ENCODE results near the gene AP5S1. TPM values are rescaled to one million over a fixed set of nuclear protein-coding genes. Genes with fewer than 3 reads are reported as not detected.

The AP5S1 gene
- total and polyA plus RNA-seq, 10 donors: 5.3 to 19.0 (median 13.7) TPM

DNA sequence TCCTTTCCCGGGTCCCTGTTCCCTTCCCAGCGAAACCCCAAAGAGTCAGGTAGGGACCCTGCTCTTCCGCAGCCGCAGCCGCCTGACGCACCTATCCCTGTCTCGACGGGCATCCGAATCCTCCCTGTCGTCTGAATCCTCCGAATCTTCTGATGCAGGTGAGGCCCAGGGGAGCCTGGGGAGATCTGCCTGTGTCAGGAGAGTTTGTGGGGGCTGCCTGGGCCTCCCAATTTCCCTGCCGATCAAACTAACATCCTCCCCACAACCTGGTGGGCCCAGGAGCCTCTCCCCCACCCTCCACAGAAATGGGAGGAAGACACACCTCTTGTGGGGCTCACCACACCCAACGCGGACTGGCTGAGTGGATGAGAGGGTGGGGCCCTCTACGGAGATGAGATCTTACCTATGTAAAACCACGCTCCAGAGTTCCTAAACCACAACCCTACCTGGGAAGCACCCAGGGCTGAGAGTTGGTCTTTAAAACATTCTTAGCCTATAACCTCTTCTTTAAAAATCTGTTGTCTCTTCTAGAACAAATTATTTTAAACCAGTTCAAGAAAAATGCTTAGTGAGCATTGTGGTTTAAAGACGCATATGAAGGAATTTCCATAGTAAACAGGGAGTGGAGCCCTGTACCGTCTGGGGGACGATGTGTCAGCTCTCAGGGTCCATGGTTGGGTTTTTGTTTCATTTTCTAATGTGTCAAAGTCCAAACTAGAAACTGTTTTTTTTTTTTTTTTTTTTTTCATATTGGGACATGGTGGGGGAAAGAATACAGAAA lies 22.6 kb upstream of the AP5S1 start:
- no peaks in the 10 kb centered on the region for H3K27me3 ChIP-seq (replicated peaks in 1 of 7)
- peak; percentile 73 for DNase-seq
- H3K27ac ChIP-seq: peak overlapping the region; percentile 51 to 99 (median 96)
- peaks cover 36 to 84% (median 78%) of the 10 kb centered on the region in 6 donors for H3K4me1 ChIP-seq
- peak in 1 of 3 donors; percentile 33 for TF ChIP-seq POLR2AphosphoS5 (IDR thresholded peaks at IDR 0.05)
- TF ChIP-seq POLR2A (IDR thresholded peaks at IDR 0.05): no peak
- H3K9me3 ChIP-seq: no peaks in the 10 kb centered on the region
- intact Hi-C loops (cut with DNase I; ENCODE audit: low total_unique reads): loop anchor here (10.0 kb wide), 1 partner anchor 57 kb away; no protein-coding TSS in a partner anchor
- peak overlapping the region in 7 of 8 donors; percentile 48 to 87 (median 63) for H3K4me3 ChIP-seq
- 60 to 68% (median 65%) methylated on average over 19 of the region's 19 CpGs for WGBS, 5 donors
- peaks cover 0 to 45% (median 25%) of the 10 kb centered on the region in 6 donors for H3K36me3 ChIP-seq

- peaks cover 36 to 90% (median 82%) of the 10 kb centered on the region in 6 donors for H3K4me1 ChIP-seq
- H3K4me3 ChIP-seq: peak overlapping the region in 4 of 8 donors; percentile 59 to 87 (median 62)
These were observed 22.0 kb upstream of the AP5S1 start for GRCh38 chr20:3798373-3798768.

DNA sequence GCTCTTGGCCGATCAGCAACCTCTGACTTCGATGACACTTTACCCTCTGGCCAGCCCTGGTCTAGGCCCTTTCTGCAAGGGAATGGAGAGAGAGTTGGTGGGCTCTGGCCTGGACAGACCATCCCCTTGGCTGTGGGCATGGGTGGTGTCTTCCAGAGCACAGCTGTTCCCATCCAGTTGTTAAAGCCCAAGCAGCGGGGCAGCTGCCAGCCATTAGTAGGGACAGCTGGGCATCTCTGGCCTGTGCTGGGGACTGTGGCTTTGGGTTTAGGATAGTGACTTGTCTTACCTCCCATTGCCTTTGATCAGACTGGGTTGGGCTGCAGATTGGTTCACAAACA lies 21.5 kb upstream of the AP5S1 start:
- WGBS, 5 donors: 80 to 94% (median 90%) methylated on average over 3 of the region's 3 CpGs
- Histone ChIP-seq H3K36me3 (peaks cover 0 to 56% (median 36%) of the 10 kb centered on the region in 6 donors), H3K4me1 (peaks cover 36 to 95% (median 84%) of the 10 kb centered on the region in 6 donors), H3K4me3 (peak overlapping the region in 2 of 8 donors; percentile 59 to 87), H3K27ac (peak overlapping the region; percentile 51 to 99 (median 96)), H3K9me3 (no peaks in the 10 kb centered on the region), H3K27me3 (replicated peaks in 1 of 7) (no peaks in the 10 kb centered on the region)
- TF ChIP-seq, protein P1, sequence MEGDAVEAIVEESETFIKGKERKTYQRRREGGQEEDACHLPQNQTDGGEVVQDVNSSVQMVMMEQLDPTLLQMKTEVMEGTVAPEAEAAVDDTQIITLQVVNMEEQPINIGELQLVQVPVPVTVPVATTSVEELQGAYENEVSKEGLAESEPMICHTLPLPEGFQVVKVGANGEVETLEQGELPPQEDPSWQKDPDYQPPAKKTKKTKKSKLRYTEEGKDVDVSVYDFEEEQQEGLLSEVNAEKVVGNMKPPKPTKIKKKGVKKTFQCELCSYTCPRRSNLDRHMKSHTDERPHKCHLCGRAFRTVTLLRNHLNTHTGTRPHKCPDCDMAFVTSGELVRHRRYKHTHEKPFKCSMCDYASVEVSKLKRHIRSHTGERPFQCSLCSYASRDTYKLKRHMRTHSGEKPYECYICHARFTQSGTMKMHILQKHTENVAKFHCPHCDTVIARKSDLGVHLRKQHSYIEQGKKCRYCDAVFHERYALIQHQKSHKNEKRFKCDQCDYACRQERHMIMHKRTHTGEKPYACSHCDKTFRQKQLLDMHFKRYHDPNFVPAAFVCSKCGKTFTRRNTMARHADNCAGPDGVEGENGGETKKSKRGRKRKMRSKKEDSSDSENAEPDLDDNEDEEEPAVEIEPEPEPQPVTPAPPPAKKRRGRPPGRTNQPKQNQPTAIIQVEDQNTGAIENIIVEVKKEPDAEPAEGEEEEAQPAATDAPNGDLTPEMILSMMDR (IDR thresholded peaks at IDR 0.05 in 8 of 11, conservative IDR thresholded peaks at IDR 0.05 in 3 of 11): no peak
- TF ChIP-seq POLR2AphosphoS5 (IDR thresholded peaks at IDR 0.05): no peak
- intact Hi-C loops (cut with DNase I; ENCODE audit: low total_unique reads): loop anchor here (10.0 kb wide), 1 partner anchor 56 kb away; no protein-coding TSS in a partner anchor
- no peak for DNase-seq

More at GRCh38 chr20:3798373-3798768, 22.0 kb upstream of the AP5S1 start:
- Histone ChIP-seq H3K27ac (peak overlapping the region; percentile 51 to 99 (median 96)), H3K9me3 (no peaks in the 10 kb centered on the region), H3K36me3 (peaks cover 0 to 51% (median 31%) of the 10 kb centered on the region in 6 donors), H3K27me3 (replicated peaks in 1 of 7) (no peaks in the 10 kb centered on the region)
- TF ChIP-seq POLR2AphosphoS5 (IDR thresholded peaks at IDR 0.05) (no peak), POLR2A (IDR thresholded peaks at IDR 0.05) (no peak)
- TF ChIP-seq, protein P1 (IDR thresholded peaks at IDR 0.05 in 8 of 11, conservative IDR thresholded peaks at IDR 0.05 in 3 of 11): no peak
- intact Hi-C loops (cut with DNase I; ENCODE audit: low total_unique reads): loop anchor here (10.0 kb wide), 1 partner anchor 56 kb away; no protein-coding TSS in a partner anchor
- 60 to 91% (median 84%) methylated on average over 5 of the region's 5 CpGs for WGBS, 5 donors
- peak; percentile 62 for DNase-seq

GRCh38 chr20:3800256-3800877 lies 20.0 kb upstream of the AP5S1 start:
- TF ChIP-seq POLR2A (IDR thresholded peaks at IDR 0.05) (no peak), POLR2AphosphoS5 (IDR thresholded peaks at IDR 0.05) (peak in 1 of 3 donors; percentile 34)
- TF ChIP-seq, protein P1 (IDR thresholded peaks at IDR 0.05 in 8 of 11, conservative IDR thresholded peaks at IDR 0.05 in 3 of 11): no peak
- 93 to 96% (median 95%) methylated on average over 17 to 18 of the region's 18 CpGs for WGBS, 5 donors
- intact Hi-C loops (cut with DNase I; ENCODE audit: low total_unique reads): no loop called here
- DNase-seq: no peak
- no peaks in the 10 kb centered on the region for H3K27me3 ChIP-seq (replicated peaks in 1 of 7)
- no peaks in the 10 kb centered on the region for H3K9me3 ChIP-seq
- H3K36me3 ChIP-seq: peaks cover 0 to 71% (median 48%) of the 10 kb centered on the region in 6 donors
- no peak overlapping the region for H3K4me3 ChIP-seq
- peaks cover 36 to 99% (median 79%) of the 10 kb centered on the region in 6 donors for H3K4me1 ChIP-seq
- peak overlapping the region in 6 of 8 donors; percentile 55 to 99 (median 96) for H3K27ac ChIP-seq

Data from spleen (tissue), 11 donors.